ENCODE results near the gene RHNO1.

RHNO1 gene

DNA sequence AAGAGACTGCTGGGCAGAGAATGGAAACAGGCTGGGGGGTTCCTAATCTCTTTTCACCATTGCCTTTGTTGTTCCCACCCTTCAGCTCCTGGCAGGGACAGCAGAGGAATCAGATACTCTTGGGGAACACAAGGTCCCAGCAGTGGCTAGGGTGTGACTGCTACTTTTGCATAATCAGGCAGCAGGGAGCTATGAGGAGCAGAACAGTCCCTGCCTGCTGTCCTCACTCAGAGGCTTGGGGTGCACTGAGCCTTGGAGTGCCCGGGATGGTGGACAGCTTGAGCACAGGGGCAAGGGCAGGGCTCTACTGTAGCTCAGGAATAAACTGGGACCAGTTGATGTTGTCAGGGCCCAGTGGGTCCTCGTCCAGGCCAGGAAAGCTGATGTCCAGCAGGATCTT, 18.7 kb upstream of the RHNO1 start:
- H3K9me3 ChIP-seq (ENCODE audit: control insufficient read depth, insufficient read depth, low read length): no peaks in the 10 kb centered on the region
- peaks cover 7% of the 10 kb centered on the region for H3F3A ChIP-seq (ENCODE audit: control insufficient read depth, insufficient read depth)
- H3K27ac ChIP-seq (ENCODE audit: low read depth, low read length): no peak overlapping the region
- no peaks in the 10 kb centered on the region for H3K9me2 ChIP-seq (replicated peaks; ENCODE audit: control insufficient read depth, low read length)
- H3K4me2 ChIP-seq (ENCODE audit: low read length): no peak overlapping the region
- H4K20me1 ChIP-seq (ENCODE audit: control insufficient read depth, insufficient read depth, low read depth, low read length): peaks cover 6% of the 10 kb centered on the region; the same call in 1 of the 2 replicates
- H3K27me3 ChIP-seq (ENCODE audit: control insufficient read depth, low read length): no peaks in the 10 kb centered on the region
- H3K79me2 ChIP-seq (ENCODE audit: control insufficient read depth, low read length): no peaks in the 10 kb centered on the region
- H3K4me3 ChIP-seq (ENCODE audit: low read length): no peak overlapping the region
- no peaks in the 10 kb centered on the region for H3K4me1 ChIP-seq (ENCODE audit: control insufficient read depth, low read length)
- H3K36me3 ChIP-seq (ENCODE audit: control insufficient read depth, low read length): peaks cover 47% of the 10 kb centered on the region
- TF ChIP-seq EZH2phosphoT487 (IDR thresholded peaks at IDR 0.05; ENCODE audit: borderline replicate concordance, low read length) (no peak), CTCF (IDR thresholded peaks at IDR 0.05; ENCODE audit: low read depth, low read length, poor library complexity, severe bottlenecking) (no peak)

GRCh38 chr12:2858944-2859421, 18.0 kb upstream of the RHNO1 start:
- H3K27me3 ChIP-seq (ENCODE audit: control insufficient read depth, low read length): no peaks in the 10 kb centered on the region
- no peaks in the 10 kb centered on the region for H3K9me3 ChIP-seq (ENCODE audit: control insufficient read depth, insufficient read depth, low read length)
- no peaks in the 10 kb centered on the region for H3K4me1 ChIP-seq (ENCODE audit: control insufficient read depth, low read length)
- no peak overlapping the region for H3K4me2 ChIP-seq (ENCODE audit: low read length)
- peaks cover 6% of the 10 kb centered on the region; the same call in 1 of the 2 replicates for H4K20me1 ChIP-seq (ENCODE audit: control insufficient read depth, insufficient read depth, low read depth, low read length)
- no peaks in the 10 kb centered on the region for H3K79me2 ChIP-seq (ENCODE audit: control insufficient read depth, low read length)
- no peak overlapping the region for H3K4me3 ChIP-seq (ENCODE audit: low read length)
- no peaks in the 10 kb centered on the region for H3K9me2 ChIP-seq (replicated peaks; ENCODE audit: control insufficient read depth, low read length)
- peaks cover 51% of the 10 kb centered on the region for H3K36me3 ChIP-seq (ENCODE audit: control insufficient read depth, low read length)
- H3F3A ChIP-seq (ENCODE audit: control insufficient read depth, insufficient read depth): peaks cover 7% of the 10 kb centered on the region
- TF ChIP-seq EZH2phosphoT487 (IDR thresholded peaks at IDR 0.05; ENCODE audit: borderline replicate concordance, low read length): no peak
- no peak for TF ChIP-seq CTCF (IDR thresholded peaks at IDR 0.05; ENCODE audit: low read depth, low read length, poor library complexity, severe bottlenecking)
- H3K27ac ChIP-seq (ENCODE audit: low read depth, low read length): no peak overlapping the region

DNA sequence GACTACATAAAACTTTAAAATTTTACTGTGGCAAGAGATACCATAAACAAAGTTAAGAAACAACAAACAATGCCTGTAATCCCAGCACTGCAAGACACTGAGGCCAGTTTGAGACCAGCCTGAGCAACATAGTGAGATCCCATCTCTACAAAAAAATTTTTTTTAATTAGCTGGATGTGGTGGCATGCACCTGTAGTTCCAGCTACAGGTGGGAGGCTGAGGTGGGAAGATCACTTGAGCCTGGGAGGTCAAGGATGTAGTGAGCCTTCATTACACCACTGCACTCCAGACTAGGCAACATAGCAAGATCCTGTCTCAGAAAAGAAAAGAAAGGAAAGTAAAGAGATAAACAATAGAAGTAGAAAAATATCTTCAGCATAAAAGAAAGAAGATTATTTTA, 16.9 kb upstream of the RHNO1 start:
- Histone ChIP-seq H3K36me3 (ENCODE audit: control insufficient read depth, low read length) (peaks cover 63% of the 10 kb centered on the region), H3K4me2 (ENCODE audit: low read length) (no peak overlapping the region)

More for the DNA sequence above, 16.9 kb upstream of the RHNO1 start:
- TF ChIP-seq EZH2phosphoT487 (IDR thresholded peaks at IDR 0.05; ENCODE audit: borderline replicate concordance, low read length) (no peak), CTCF (IDR thresholded peaks at IDR 0.05; ENCODE audit: low read depth, low read length, poor library complexity, severe bottlenecking) (no peak)
- no peaks in the 10 kb centered on the region for H3K9me3 ChIP-seq (ENCODE audit: control insufficient read depth, insufficient read depth, low read length)
- peaks cover 7% of the 10 kb centered on the region for H3F3A ChIP-seq (ENCODE audit: control insufficient read depth, insufficient read depth)
- H3K27me3 ChIP-seq (ENCODE audit: control insufficient read depth, low read length): no peaks in the 10 kb centered on the region
- H3K4me1 ChIP-seq (ENCODE audit: control insufficient read depth, low read length): no peaks in the 10 kb centered on the region
- H3K9me2 ChIP-seq (replicated peaks; ENCODE audit: control insufficient read depth, low read length): no peaks in the 10 kb centered on the region
- H4K20me1 ChIP-seq (ENCODE audit: control insufficient read depth, insufficient read depth, low read depth, low read length): peaks cover 6% of the 10 kb centered on the region; the same call in 1 of the 2 replicates
- H3K27ac ChIP-seq (ENCODE audit: low read depth, low read length): no peak overlapping the region
- H3K4me3 ChIP-seq (ENCODE audit: low read length): no peak overlapping the region
- no peaks in the 10 kb centered on the region for H3K79me2 ChIP-seq (ENCODE audit: control insufficient read depth, low read length)
